ENCODE results near the gene PKP3. TPM values are rescaled to one million over a fixed set of nuclear protein-coding genes. Genes with fewer than 3 reads are reported as not detected.
A peak's percentile ranks its signal among the peaks of the same experiment; 100 is the strongest.

PKP3 gene
- total and polyA plus RNA-seq, 9 of the 15 experiments (the other 6 are each of a cell fraction or from before 2014, with no cell fraction given), result 0.11 to 110 (median 30.7) TPM

GRCh38 chr11:447923-448731 lies 54.1 kb downstream of the PKP3 start (continued):
- TF ChIP-seq, protein P1, sequence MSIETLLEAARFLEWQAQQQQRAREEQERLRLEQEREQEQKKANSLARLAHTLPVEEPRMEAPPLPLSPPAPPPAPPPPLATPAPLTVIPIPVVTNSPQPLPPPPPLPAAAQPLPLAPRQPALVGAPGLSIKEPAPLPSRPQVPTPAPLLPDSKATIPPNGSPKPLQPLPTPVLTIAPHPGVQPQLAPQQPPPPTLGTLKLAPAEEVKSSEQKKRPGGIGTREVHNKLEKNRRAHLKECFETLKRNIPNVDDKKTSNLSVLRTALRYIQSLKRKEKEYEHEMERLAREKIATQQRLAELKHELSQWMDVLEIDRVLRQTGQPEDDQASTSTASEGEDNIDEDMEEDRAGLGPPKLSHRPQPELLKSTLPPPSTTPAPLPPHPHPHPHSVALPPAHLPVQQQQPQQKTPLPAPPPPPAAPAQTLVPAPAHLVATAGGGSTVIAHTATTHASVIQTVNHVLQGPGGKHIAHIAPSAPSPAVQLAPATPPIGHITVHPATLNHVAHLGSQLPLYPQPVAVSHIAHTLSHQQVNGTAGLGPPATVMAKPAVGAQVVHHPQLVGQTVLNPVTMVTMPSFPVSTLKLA (conservative IDR thresholded peaks at IDR 0.05), result peak; percentile 93 to 95
- TF ChIP-seq CREM (IDR thresholded peaks at IDR 0.05; ENCODE audit: low read depth) (peak; percentile 73), RCOR1 (IDR thresholded peaks at IDR 0.05; ENCODE audit: borderline replicate concordance in 1 of 2, low read depth in 2 of 2, low read length in 2 of 2) (peak in 1 of 2 experiments; percentile 90; a peak in 2 of 4 replicates), SAP30 (IDR thresholded peaks at IDR 0.05; ENCODE audit: borderline replicate concordance, insufficient read depth, low read depth, low read length, poor library complexity, severe bottlenecking) (peak; percentile 53), THAP7 (CRISPR knock-in tag; IDR thresholded peaks at IDR 0.05) (peak; percentile 36; the same call in 1 of the 2 replicates), MITF (IDR thresholded peaks at IDR 0.05) (peak; percentile 10; the same call in 1 of the 2 replicates), NRF1 (conservative IDR thresholded peaks at IDR 0.05 in 1 of 2, IDR thresholded peaks at IDR 0.05 in 1 of 2) (peak; percentile 76 to 80), MYC (IDR thresholded peaks at IDR 0.05; ENCODE audit: low read depth, low read length) (peak; percentile 97), MYC (CRISPR knock-in tag; IDR thresholded peaks at IDR 0.05; ENCODE audit: borderline replicate concordance, low read depth) (peak; percentile 69; the same call in 1 of the 2 replicates), SNIP1 (IDR thresholded peaks at IDR 0.05; ENCODE audit: low read depth) (no peak), ZNF76 (CRISPR knock-in tag; IDR thresholded peaks at IDR 0.05; ENCODE audit: borderline replicate concordance) (no peak)
- TF ChIP-seq, protein P2, sequence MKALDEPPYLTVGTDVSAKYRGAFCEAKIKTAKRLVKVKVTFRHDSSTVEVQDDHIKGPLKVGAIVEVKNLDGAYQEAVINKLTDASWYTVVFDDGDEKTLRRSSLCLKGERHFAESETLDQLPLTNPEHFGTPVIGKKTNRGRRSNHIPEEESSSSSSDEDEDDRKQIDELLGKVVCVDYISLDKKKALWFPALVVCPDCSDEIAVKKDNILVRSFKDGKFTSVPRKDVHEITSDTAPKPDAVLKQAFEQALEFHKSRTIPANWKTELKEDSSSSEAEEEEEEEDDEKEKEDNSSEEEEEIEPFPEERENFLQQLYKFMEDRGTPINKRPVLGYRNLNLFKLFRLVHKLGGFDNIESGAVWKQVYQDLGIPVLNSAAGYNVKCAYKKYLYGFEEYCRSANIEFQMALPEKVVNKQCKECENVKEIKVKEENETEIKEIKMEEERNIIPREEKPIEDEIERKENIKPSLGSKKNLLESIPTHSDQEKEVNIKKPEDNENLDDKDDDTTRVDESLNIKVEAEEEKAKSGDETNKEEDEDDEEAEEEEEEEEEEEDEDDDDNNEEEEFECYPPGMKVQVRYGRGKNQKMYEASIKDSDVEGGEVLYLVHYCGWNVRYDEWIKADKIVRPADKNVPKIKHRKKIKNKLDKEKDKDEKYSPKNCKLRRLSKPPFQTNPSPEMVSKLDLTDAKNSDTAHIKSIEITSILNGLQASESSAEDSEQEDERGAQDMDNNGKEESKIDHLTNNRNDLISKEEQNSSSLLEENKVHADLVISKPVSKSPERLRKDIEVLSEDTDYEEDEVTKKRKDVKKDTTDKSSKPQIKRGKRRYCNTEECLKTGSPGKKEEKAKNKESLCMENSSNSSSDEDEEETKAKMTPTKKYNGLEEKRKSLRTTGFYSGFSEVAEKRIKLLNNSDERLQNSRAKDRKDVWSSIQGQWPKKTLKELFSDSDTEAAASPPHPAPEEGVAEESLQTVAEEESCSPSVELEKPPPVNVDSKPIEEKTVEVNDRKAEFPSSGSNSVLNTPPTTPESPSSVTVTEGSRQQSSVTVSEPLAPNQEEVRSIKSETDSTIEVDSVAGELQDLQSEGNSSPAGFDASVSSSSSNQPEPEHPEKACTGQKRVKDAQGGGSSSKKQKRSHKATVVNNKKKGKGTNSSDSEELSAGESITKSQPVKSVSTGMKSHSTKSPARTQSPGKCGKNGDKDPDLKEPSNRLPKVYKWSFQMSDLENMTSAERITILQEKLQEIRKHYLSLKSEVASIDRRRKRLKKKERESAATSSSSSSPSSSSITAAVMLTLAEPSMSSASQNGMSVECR (CRISPR knock-in tag; IDR thresholded peaks at IDR 0.05), result peak; percentile 81
- TF ChIP-seq, protein P3, sequence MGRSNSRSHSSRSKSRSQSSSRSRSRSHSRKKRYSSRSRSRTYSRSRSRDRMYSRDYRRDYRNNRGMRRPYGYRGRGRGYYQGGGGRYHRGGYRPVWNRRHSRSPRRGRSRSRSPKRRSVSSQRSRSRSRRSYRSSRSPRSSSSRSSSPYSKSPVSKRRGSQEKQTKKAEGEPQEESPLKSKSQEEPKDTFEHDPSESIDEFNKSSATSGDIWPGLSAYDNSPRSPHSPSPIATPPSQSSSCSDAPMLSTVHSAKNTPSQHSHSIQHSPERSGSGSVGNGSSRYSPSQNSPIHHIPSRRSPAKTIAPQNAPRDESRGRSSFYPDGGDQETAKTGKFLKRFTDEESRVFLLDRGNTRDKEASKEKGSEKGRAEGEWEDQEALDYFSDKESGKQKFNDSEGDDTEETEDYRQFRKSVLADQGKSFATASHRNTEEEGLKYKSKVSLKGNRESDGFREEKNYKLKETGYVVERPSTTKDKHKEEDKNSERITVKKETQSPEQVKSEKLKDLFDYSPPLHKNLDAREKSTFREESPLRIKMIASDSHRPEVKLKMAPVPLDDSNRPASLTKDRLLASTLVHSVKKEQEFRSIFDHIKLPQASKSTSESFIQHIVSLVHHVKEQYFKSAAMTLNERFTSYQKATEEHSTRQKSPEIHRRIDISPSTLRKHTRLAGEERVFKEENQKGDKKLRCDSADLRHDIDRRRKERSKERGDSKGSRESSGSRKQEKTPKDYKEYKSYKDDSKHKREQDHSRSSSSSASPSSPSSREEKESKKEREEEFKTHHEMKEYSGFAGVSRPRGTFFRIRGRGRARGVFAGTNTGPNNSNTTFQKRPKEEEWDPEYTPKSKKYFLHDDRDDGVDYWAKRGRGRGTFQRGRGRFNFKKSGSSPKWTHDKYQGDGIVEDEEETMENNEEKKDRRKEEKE (IDR thresholded peaks at IDR 0.05; ENCODE audit: borderline replicate concordance in 1 of 2, control insufficient read depth in 1 of 2, low read depth in 2 of 2, low read length in 1 of 2), result 0 out of 4 replicates have a peak, but pooled peaks of 1 of the 2 experiments have one; percentile 42

All from K562 (cell line).